HEK293T (cell line): ENCODE data around the gene GRID1.

Source experiments
- ARNT ChIP-seq: fragments of 450-650 bp; IDR thresholded peaks from 2 replicates; pipeline ENCODE4 v1.6.1; 2017; ENCODE audit warnings: mild to moderate bottlenecking
- BHLHE40 ChIP-seq: fragments of 450-650 bp; IDR thresholded peaks from 2 replicates; pipeline ENCODE4 v1.6.1; 2016; ENCODE audit warnings: mild to moderate bottlenecking, moderate library complexity, borderline replicate concordance
- ELF4 ChIP-seq: fragments of 450-650 bp; IDR thresholded peaks from 2 replicates; pipeline ENCODE4 v1.6.1; 2017; ENCODE audit warnings: antibody characterized with exemption
- FOXA1 ChIP-seq: fragments of 450-650 bp; IDR thresholded peaks from 2 replicates; pipeline ENCODE4 v1.6.1; 2016; ENCODE audit warnings: mild to moderate bottlenecking
- FOXK2 ChIP-seq: fragments of 450-650 bp; IDR thresholded peaks from 2 replicates; pipeline ENCODE4 v1.6.1; 2016; ENCODE audit warnings: mild to moderate bottlenecking
- FOXM1 ChIP-seq: fragments of 450-650 bp; IDR thresholded peaks from 2 replicates; pipeline ENCODE4 v1.6.1; 2017; ENCODE audit warnings: mild to moderate bottlenecking, borderline replicate concordance
- HDGF ChIP-seq: fragments of 450-650 bp; IDR thresholded peaks from 2 replicates; pipeline ENCODE4 v1.6.1; 2017; ENCODE audit warnings: antibody characterized with exemption, borderline replicate concordance
- NFRKB ChIP-seq: fragments of 450-650 bp; IDR thresholded peaks from 2 replicates; pipeline ENCODE4 v1.6.1; 2016; ENCODE audit warnings: mild to moderate bottlenecking, moderate library complexity
- SP1 ChIP-seq: fragments of 450-650 bp; IDR thresholded peaks from 2 replicates; pipeline ENCODE4 v1.6.1; 2017
- SUZ12 ChIP-seq: fragments of 450-650 bp; IDR thresholded peaks from 2 replicates; pipeline ENCODE4 v1.6.1; 2016; ENCODE audit warnings: mild to moderate bottlenecking
- TARDBP ChIP-seq: fragments of 450-650 bp; IDR thresholded peaks from 2 replicates; pipeline ENCODE4 v1.6.1; 2016
- ZNF384 ChIP-seq: fragments of 450-650 bp; IDR thresholded peaks from 2 replicates; pipeline ENCODE4 v1.6.1; 2016
- TF ChIP-seq, protein P1 (sequence below): fragments of 450-650 bp; IDR thresholded peaks from 2 replicates; pipeline ENCODE4 v1.6.1; 2016

DNA sequence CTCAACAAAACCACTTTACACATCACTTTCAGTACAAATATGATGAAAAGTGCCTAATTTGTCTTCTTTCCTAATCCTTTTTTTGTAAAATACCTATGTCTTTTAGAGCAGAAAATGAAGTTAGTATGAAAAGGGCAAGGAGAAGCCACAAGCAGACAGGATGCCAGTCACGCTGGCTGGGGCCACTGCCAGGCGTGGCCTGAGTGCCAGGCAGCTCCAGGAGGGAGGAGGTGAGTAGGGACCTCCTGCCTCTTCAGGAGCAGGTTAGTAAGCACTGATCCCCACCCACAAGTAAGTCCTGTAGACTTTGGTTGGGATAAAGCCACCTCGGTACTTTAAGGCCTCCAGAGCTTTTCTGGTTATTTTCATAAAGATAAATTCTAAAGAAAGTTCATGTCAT is 432.0 kb downstream of the GRID1 start:
- TF ChIP-seq HDGF = no peak
- no peak for TF ChIP-seq BHLHE40
- no peak for TF ChIP-seq SUZ12
- TF ChIP-seq ZNF384 = no peak
- TF ChIP-seq, protein P1, sequence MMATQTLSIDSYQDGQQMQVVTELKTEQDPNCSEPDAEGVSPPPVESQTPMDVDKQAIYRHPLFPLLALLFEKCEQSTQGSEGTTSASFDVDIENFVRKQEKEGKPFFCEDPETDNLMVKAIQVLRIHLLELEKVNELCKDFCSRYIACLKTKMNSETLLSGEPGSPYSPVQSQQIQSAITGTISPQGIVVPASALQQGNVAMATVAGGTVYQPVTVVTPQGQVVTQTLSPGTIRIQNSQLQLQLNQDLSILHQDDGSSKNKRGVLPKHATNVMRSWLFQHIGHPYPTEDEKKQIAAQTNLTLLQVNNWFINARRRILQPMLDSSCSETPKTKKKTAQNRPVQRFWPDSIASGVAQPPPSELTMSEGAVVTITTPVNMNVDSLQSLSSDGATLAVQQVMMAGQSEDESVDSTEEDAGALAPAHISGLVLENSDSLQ = no peak
- no peak for TF ChIP-seq FOXM1
- no peak for TF ChIP-seq TARDBP
- no peak for TF ChIP-seq SP1
- TF ChIP-seq ARNT = no peak
- TF ChIP-seq NFRKB = no peak
- TF ChIP-seq FOXA1 = no peak
- TF ChIP-seq ELF4 = no peak
- no peak for TF ChIP-seq FOXK2
